ENCODE measurements around the gene EHD1.

DNA sequence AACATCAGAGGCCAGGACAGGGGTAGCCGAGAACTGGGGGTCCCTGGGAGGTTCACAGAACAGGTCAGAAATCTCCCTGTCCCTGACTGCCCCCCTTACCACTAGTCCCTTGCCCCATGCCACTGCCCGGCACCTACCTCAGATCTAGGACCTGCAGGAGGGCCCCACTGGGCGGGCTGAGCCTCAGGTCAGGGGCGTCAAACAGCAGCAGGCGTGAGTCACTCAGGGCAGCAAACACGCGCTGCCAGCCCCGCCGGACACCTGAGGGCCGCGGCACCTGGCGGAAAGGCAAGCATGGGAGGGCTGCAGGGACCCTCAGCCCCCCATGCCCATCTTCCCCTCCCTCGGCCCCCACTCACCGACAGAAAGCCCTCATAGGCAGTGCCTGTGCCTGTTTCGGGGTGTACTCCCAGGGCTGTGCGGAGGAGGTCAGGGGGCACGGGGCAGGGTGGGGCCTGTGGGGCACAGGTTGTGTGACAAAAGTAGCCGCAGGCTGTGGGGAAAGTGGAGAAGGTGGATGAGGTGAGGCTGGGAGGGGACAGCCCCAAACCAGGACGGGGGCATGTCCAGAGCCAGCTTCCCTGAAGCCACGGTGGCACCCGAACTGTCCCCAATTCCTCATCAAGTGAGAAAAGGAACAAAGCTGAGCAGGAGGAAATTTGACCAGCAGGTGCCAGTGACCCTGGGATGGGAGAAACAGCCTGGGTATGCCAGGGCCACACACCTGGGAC, 45.8 kb downstream of the EHD1 start:
- TF ChIP-seq, protein P1, sequence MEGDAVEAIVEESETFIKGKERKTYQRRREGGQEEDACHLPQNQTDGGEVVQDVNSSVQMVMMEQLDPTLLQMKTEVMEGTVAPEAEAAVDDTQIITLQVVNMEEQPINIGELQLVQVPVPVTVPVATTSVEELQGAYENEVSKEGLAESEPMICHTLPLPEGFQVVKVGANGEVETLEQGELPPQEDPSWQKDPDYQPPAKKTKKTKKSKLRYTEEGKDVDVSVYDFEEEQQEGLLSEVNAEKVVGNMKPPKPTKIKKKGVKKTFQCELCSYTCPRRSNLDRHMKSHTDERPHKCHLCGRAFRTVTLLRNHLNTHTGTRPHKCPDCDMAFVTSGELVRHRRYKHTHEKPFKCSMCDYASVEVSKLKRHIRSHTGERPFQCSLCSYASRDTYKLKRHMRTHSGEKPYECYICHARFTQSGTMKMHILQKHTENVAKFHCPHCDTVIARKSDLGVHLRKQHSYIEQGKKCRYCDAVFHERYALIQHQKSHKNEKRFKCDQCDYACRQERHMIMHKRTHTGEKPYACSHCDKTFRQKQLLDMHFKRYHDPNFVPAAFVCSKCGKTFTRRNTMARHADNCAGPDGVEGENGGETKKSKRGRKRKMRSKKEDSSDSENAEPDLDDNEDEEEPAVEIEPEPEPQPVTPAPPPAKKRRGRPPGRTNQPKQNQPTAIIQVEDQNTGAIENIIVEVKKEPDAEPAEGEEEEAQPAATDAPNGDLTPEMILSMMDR (optimal IDR thresholded peaks at IDR 0.05 in 1 of 3, IDR thresholded peaks at IDR 0.05 in 1 of 3, conservative IDR thresholded peaks at IDR 0.05 in 1 of 3; ENCODE audit: extremely low read depth in 1 of 3, insufficient read depth in 2 of 3, low read length in 3 of 3), result no peak
- no peak for TF ChIP-seq EZH2 (IDR thresholded peaks at IDR 0.05; ENCODE audit: low read length)
